Measurements from ENCODE around the gene B3GNT7. TPM values are rescaled to one million over a fixed set of nuclear protein-coding genes. Genes with fewer than 3 reads are reported as not detected.

The B3GNT7 gene
- total RNA-seq, 2 donors from 2014 or later, result 13.0 to 32.3 TPM

DNA sequence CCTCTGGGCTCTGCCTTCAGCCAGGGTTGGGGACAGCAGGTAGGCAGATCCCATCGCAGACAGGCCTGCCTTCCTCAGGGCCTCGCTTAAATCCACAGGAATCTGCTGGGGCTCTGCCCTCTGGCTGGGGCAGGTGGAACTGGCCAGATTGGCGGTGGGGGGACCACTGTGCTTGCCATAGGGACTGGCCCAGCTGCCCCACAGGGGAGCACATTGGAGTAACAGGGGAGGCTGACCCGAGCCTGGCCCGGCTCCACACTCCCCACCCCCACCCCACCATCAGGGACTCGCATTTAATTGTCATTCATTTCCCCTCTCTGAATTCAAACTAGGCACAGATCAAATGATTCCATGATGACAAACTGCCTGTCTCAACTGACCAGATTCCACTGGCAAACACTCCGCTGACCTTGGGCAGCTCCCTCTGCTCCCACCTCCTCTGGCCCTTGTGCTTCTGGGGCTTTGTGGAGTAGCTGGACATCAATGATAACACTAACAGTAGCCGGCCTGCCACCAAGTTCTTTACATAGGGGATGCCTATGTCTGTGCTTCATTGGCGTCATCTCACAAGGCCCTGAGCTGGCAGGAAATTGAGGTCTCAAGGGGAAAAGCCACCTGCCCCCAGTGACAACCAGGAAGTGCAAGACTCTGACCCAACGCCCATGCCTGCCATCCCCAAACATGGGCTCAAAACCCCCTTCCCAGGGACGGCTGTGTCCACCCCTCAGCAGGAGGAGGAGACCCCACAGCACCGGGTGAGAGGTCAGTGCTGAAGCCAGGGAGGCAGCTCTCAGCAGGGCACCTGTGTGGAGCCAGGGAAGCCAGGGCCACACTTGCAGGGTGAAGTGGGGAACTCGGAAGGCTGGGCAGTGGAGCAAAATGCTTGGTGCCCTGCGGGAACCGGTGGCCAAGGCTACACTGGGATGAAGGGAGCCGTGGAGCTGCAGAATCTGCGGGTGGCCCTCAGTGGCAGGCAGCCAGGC lies 2.1 kb upstream of the B3GNT7 start:
- TF ChIP-seq, protein P1, sequence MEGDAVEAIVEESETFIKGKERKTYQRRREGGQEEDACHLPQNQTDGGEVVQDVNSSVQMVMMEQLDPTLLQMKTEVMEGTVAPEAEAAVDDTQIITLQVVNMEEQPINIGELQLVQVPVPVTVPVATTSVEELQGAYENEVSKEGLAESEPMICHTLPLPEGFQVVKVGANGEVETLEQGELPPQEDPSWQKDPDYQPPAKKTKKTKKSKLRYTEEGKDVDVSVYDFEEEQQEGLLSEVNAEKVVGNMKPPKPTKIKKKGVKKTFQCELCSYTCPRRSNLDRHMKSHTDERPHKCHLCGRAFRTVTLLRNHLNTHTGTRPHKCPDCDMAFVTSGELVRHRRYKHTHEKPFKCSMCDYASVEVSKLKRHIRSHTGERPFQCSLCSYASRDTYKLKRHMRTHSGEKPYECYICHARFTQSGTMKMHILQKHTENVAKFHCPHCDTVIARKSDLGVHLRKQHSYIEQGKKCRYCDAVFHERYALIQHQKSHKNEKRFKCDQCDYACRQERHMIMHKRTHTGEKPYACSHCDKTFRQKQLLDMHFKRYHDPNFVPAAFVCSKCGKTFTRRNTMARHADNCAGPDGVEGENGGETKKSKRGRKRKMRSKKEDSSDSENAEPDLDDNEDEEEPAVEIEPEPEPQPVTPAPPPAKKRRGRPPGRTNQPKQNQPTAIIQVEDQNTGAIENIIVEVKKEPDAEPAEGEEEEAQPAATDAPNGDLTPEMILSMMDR (conservative IDR thresholded peaks at IDR 0.05), result peak; percentile 82
- peaks cover 18% of the 10 kb centered on the region for H3K4me1 Mint-ChIP-seq
- Histone ChIP-seq H3K36me3 (ENCODE audit: control insufficient read depth, insufficient read depth, low read length) (no peaks in the 10 kb centered on the region), H3K9me3 (ENCODE audit: control insufficient read depth, low read length) (no peaks in the 10 kb centered on the region), H3K27me3 (ENCODE audit: control insufficient read depth, insufficient read depth, low read length, poor library complexity, severe bottlenecking) (peaks cover 11% of the 10 kb centered on the region), H3K4me1 (ENCODE audit: control insufficient read depth, insufficient read depth, low read length) (no peaks in the 10 kb centered on the region), H3K9ac (ENCODE audit: extremely low read depth, low read length, poor library complexity, severe bottlenecking) (no peak overlapping the region), H3K27ac (ENCODE audit: low read depth, low read length) (no peak overlapping the region), H3K4me3 (ENCODE audit: low read length) (no peak overlapping the region)
- peaks cover 6% of the 10 kb centered on the region for H3K36me3 Mint-ChIP-seq (ENCODE audit: low read depth)
- H3K4me3 Mint-ChIP-seq, result no peak overlapping the region
- H3K27ac Mint-ChIP-seq, result no peak overlapping the region
- H3K27me3 Mint-ChIP-seq (ENCODE audit: insufficient read depth), result no peaks in the 10 kb centered on the region
- DNase-seq, result peak; percentile 89
- H3K9me3 Mint-ChIP-seq, result no peaks in the 10 kb centered on the region
- 81 to 91% methylated on average over 12 to 17 of the region's 17 CpGs for WGBS, 2 experiments (ENCODE audit: insufficient coverage in 1 of 2, insufficient read length in 1 of 2)

DNA sequence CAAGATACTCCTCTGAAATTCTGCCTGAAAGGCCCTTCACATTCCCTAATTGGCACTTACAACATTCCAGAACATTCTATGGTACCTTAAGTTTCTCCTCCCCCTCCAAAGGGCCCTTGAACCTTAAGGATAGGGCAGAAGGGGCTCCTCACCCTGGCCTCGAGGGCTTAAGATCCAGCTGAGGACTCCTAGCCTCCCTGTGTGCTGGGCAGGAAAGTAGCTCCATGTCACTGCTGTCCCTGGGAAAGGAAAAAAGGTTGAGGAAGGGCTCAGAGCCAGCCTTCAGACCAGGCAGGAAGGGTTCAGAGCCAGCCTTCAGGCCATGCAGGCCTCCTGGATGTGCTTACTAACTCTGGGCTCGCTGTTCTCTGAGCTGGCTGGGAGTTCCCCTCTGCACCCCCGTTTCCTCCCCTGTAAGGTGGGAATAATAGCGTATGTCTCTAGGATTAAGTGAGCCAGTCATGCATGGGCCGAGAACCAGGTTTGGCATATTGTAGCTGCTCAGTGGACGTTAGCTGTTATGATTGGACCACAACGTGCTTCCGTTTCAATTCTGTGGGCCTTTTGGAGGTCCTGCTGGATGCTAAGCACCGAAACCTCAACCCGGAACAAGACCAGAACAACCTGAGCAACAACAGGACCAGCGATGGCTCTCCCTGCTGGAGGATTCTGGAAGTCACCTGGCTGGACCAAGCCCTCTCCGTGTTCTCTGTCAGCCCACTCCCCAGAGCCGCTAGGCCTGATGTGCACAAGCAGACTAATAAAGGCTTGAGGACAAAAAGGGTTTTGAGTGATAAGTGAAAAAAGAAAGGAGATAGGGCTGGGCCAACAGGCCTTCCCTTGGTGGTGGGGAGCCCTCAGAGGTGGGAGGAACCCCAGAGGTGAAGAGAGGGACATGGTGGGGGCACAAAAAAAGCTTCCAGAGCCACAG lies 1.0 kb upstream of the B3GNT7 start:
- Mint-ChIP-seq H3K4me1 (peaks cover 18% of the 10 kb centered on the region), H3K4me3 (peak overlapping the region; percentile 63), H3K27ac (peak overlapping the region; percentile 64), H3K36me3 (ENCODE audit: low read depth) (peaks cover 7% of the 10 kb centered on the region), H3K9me3 (no peaks in the 10 kb centered on the region), H3K27me3 (ENCODE audit: insufficient read depth) (no peaks in the 10 kb centered on the region)
- H3K27me3 ChIP-seq (ENCODE audit: control insufficient read depth, insufficient read depth, low read length, poor library complexity, severe bottlenecking), result peaks cover 11% of the 10 kb centered on the region
- DNase-seq, result peak; percentile 92
- H3K36me3 ChIP-seq (ENCODE audit: control insufficient read depth, insufficient read depth, low read length), result no peaks in the 10 kb centered on the region
- peak overlapping the region; percentile 65 for H3K4me3 ChIP-seq (ENCODE audit: low read length)
- H3K9me3 ChIP-seq (ENCODE audit: control insufficient read depth, low read length), result no peaks in the 10 kb centered on the region
- H3K27ac ChIP-seq (ENCODE audit: low read depth, low read length), result no peak overlapping the region
- no peak overlapping the region for H3K9ac ChIP-seq (ENCODE audit: extremely low read depth, low read length, poor library complexity, severe bottlenecking)
- 70 to 83% methylated on average over 13 of the region's 13 CpGs for WGBS, 2 experiments (ENCODE audit: insufficient coverage in 1 of 2, insufficient read length in 1 of 2)
- TF ChIP-seq, protein P1 (conservative IDR thresholded peaks at IDR 0.05), result peak; percentile 80
- H3K4me1 ChIP-seq (ENCODE audit: control insufficient read depth, insufficient read depth, low read length), result no peaks in the 10 kb centered on the region

- TF ChIP-seq, protein P1 (conservative IDR thresholded peaks at IDR 0.05), result no peak
- Histone ChIP-seq H3K9me3 (ENCODE audit: control insufficient read depth, low read length) (no peaks in the 10 kb centered on the region), H3K36me3 (ENCODE audit: control insufficient read depth, insufficient read depth, low read length) (no peaks in the 10 kb centered on the region), H3K4me1 (ENCODE audit: control insufficient read depth, insufficient read depth, low read length) (no peaks in the 10 kb centered on the region), H3K27ac (ENCODE audit: low read depth, low read length) (no peak overlapping the region), H3K9ac (ENCODE audit: extremely low read depth, low read length, poor library complexity, severe bottlenecking) (no peak overlapping the region), H3K4me3 (ENCODE audit: low read length) (no peak overlapping the region), H3K27me3 (ENCODE audit: control insufficient read depth, insufficient read depth, low read length, poor library complexity, severe bottlenecking) (peaks cover 11% of the 10 kb centered on the region)
- Mint-ChIP-seq H3K4me1 (peaks cover 31% of the 10 kb centered on the region), H3K4me3 (peak overlapping the region; percentile 70), H3K9me3 (no peaks in the 10 kb centered on the region), H3K36me3 (ENCODE audit: low read depth) (peaks cover 7% of the 10 kb centered on the region), H3K27me3 (ENCODE audit: insufficient read depth) (no peaks in the 10 kb centered on the region), H3K27ac (no peak overlapping the region)
- WGBS, 2 experiments (ENCODE audit: insufficient coverage in 1 of 2, insufficient read length in 1 of 2), result 11 to 19% methylated on average over 25 to 41 of the region's 41 CpGs
- DNase-seq, result peak; percentile 72
These were observed 730 bp downstream of the B3GNT7 start for GRCh38 chr2:231396058-231396821.
